Measurements from ENCODE around the gene IFT81.
"Not testable (repeated sequence)": the region's sequence is repeated elsewhere in the genome, so short reads cannot be mapped to it uniquely, and the experiment has no call there.

The IFT81 gene

DNA sequence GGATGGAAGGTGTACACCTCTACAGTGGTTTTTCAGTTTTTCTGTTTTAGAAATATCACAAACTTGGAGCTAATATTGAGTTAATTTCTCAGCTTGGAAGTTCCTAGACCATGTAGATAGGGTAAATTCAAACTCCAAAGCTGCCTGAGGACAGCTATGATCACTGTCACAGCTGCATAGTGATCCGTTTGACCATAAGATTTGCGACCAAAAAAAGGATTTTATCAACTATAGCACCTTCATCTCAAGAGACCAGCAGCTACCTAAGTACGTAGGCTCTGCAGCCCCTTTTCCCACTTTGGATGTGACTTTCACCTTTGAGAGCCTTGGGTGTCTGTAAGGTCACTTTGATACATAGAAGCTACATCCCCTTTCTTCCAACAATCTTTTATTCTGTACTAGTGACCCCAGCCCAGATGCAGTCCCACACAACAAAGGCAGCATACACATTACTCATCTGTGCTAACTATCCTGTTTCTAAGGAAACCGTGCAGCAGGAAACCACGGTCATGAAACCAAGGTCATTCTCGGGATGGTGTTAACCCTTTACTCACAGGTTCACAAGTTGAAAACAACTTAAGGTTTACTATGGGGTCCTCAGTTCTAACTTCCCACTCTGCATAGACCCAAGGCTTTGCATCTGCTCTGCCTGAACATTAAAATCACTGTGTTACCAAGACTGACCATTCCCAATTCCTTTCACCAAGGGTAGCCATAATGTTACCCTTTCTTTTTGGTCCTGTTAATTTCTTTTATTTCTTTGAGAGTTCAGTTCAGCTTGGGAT, 75.4 kb downstream of the IFT81 start:
- TF ChIP-seq, protein P1, sequence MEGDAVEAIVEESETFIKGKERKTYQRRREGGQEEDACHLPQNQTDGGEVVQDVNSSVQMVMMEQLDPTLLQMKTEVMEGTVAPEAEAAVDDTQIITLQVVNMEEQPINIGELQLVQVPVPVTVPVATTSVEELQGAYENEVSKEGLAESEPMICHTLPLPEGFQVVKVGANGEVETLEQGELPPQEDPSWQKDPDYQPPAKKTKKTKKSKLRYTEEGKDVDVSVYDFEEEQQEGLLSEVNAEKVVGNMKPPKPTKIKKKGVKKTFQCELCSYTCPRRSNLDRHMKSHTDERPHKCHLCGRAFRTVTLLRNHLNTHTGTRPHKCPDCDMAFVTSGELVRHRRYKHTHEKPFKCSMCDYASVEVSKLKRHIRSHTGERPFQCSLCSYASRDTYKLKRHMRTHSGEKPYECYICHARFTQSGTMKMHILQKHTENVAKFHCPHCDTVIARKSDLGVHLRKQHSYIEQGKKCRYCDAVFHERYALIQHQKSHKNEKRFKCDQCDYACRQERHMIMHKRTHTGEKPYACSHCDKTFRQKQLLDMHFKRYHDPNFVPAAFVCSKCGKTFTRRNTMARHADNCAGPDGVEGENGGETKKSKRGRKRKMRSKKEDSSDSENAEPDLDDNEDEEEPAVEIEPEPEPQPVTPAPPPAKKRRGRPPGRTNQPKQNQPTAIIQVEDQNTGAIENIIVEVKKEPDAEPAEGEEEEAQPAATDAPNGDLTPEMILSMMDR (IDR thresholded peaks at IDR 0.05; ENCODE audit: low read depth, low read length, missing control alignments): no peak
- H3K4me3 ChIP-seq (replicated peaks; ENCODE audit: low read depth, low read length): no peak overlapping the region
- DNase-seq (ENCODE audit: extremely low read depth, low read depth): peak; percentile 74

DNA sequence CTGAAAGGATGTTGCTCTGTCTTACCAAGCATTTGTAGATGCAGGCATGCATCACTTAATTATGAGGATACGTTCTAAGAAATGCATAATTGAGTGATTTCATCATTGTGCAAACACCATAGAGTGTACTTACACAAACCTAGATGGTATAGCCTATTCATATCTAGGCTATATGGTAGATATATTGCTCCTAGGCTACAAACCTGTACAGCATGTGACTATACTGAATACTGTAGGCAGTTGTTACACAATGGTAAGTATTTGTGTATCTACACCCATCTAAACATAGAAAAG, 75.9 kb downstream of the IFT81 start:
- TF ChIP-seq, protein P1 (IDR thresholded peaks at IDR 0.05; ENCODE audit: low read depth, low read length, missing control alignments): no peak
- DNase-seq (ENCODE audit: extremely low read depth, low read depth): no peak
- no peak overlapping the region for H3K4me3 ChIP-seq (replicated peaks; ENCODE audit: low read depth, low read length)

DNA sequence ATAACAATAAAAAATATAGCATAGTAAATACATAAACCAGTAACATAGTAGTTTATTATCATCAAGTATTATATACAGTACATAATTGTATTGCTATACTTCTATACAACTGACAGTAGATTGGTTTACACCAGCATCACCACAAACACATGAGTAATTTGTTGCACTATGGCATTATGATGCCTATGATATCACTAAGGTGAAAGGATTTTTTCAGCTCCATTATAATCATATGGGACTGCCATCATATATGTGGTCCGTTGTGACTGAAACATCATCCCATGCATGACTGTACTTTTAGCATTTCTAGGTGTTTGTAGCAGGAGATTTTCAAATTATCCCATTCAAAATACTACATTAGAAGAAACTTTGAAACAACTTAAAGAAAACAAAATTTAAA, 77.8 kb downstream of the IFT81 start:
- TF ChIP-seq, protein P1 (IDR thresholded peaks at IDR 0.05; ENCODE audit: low read depth, low read length, missing control alignments): no peak
- no peak for DNase-seq (ENCODE audit: extremely low read depth, low read depth)
- no peak overlapping the region for H3K4me3 ChIP-seq (replicated peaks; ENCODE audit: low read depth, low read length)

DNA sequence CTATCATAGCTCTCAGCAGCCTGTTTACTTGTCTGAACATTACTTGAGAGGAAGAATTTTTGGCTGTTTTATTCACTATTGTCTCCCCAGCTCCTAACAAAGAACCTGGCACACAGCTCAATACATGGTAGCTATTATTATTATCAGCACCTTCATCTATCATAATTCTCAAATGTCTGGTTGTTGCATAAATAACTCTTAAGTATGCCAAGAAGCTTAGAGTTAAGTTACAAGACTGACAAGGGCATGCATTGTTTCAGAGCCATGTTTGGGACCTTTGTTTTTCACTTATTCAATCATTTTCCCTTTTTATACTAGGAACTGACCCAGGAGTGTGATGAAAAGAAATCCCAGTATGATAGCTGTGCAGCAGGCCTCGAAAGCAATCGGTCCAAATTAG, 79.4 kb downstream of the IFT81 start:
- DNase-seq (ENCODE audit: extremely low read depth, low read depth): no peak
- H3K4me3 ChIP-seq (replicated peaks; ENCODE audit: low read depth, low read length): no peak overlapping the region
- TF ChIP-seq, protein P1 (IDR thresholded peaks at IDR 0.05; ENCODE audit: low read depth, low read length, missing control alignments): no peak

DNA sequence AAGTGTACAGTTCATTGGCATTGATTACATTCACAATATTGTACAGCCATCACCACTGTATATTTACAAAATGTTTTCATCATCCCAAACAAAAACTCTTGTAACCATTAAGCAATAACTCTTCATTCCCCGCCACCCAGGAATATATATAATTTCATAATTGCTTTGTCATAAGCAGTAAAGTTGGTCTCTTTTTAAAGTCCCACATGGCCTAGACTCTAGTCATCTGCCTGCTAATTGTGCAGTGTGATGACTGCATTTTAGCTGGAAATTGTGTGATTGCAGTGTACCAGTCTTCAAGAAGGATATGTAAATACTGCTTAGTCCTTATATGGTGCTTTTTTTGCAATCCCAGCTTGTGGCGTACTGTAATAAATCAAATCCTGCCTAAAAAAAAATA, 81.8 kb downstream of the IFT81 start:
- no peak for DNase-seq (ENCODE audit: extremely low read depth, low read depth)
- no peak overlapping the region for H3K4me3 ChIP-seq (replicated peaks; ENCODE audit: low read depth, low read length)
- TF ChIP-seq, protein P1 (IDR thresholded peaks at IDR 0.05; ENCODE audit: low read depth, low read length, missing control alignments): no peak

DNA sequence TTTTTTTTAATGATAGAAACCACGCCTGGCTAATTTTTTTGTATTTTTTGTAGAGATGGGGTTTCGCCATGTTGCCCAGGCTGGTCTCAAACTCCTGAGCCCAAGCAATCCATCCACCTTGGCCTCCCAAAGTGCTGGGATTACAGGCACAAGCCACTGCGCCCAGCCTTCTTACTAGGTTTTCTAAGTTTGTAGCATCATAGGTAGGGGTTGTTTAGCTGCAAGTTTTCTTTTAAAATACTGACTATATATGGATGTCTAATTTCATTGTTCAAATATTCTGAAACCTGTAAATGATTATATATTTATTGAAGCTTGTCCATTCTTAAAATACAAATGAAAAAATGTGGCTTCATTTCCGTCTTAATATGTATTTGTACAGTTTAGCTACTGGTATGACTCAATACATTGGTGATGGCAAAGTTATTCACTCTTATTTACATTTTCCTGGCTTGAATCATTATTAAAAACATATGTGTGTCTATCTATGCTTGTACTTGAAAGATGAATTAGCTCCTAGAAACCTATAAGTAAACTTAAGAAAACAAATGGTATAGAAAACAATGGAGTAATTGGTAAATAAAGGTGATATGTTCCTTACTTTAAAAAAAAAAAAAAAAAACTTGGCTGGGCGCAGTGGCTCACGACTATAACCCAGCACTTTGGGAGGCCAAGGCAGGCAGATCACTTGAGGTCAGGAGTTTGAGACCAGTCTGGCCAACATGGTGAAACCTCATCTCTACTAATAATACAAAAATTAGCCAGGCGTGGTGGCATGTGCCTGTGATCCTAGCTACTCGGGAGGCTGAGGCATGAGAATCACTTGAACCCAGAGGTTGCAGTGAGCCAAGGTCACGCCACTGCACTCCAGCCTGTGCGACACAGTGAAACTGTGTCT, 87.7 kb downstream of the IFT81 start:
- H3K4me3 ChIP-seq (replicated peaks; ENCODE audit: low read depth, low read length): not testable (repeated sequence)
- peak; percentile 82 for DNase-seq (ENCODE audit: extremely low read depth, low read depth)

DNA sequence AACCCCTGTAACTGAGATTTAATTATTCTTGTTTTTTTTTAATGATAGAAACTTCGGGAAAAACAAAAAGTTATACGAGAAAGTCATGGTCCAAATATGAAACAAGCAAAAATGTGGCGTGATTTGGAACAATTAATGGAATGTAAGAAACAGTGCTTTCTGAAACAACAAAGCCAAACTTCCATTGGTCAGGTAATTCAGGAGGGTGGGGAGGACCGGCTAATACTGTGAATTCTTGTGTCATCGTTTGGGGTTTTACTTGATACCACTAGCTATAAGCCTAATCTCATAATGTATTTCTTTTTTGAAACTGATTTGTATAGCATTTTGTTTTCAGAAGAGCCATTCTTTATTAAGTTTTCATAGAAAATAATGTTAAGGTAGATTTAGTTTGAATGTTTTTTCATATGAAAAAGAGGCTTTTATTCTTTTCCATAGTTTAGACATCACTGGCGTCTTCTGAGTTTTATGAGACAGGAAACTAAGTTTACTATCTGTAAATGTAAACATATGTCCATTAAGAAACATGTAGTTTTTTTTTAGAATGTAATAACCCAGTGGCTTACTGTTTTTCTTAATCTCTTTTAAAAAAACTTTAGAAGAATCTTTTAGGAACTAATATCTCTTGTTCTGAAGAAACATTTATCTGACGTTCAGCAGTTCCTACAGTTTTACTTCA, 94.0 kb downstream of the IFT81 start:
- H3K4me3 ChIP-seq (replicated peaks; ENCODE audit: low read depth, low read length): no peak overlapping the region
- TF ChIP-seq, protein P1 (IDR thresholded peaks at IDR 0.05; ENCODE audit: low read depth, low read length, missing control alignments): no peak
- DNase-seq (ENCODE audit: extremely low read depth, low read depth): peak; percentile 36

All from HFF-Myc (cell line).